GM13976 (cell line): ENCODE data around the gene RPP21.

Experiments
- DNase-seq: peaks from one replicate; pipeline ENCODE4 v3.0.0; 2012; ENCODE audit warnings: low spot score
- in situ Hi-C: fragments of 300-500 bp; cut with MboI; formaldehyde crosslinking; loops from one replicate; pipeline ENCODE4 v1.12.0; 2022; ENCODE audit warnings: low sequenced_read_pairs, mixed read lengths, inconsistent platforms; ENCODE audit not compliant: unreplicated experiment
- TF ChIP-seq, protein P1 (sequence below): IDR thresholded peaks from 2 replicates; pipeline ENCODE4 v1.5.1; 2012; ENCODE audit warnings: borderline replicate concordance, mild to moderate bottlenecking; ENCODE audit not compliant: insufficient read depth; ENCODE audit errors: extremely low read depth, missing control alignments, control extremely low read depth

RPP21 gene

DNA sequence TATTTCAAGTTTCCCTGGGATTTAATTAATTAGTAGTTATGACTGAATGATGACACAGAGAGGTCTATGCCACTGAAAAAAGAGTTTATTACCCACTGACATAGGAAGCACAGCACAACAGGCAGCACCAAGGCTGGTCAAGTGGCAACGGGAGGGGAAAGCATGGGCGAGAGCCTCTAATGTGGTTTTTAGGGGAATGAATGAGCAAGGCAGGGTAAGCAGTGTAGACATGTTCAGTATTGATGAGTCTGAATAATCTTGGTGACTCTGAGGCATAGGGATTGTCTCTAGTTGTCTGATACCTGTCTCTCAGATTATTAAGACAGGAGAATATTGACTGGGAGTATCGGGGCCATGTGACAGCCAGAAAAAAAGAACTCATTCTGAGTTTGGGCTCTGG lies 46.3 kb downstream of the RPP21 start:
- DNase-seq: no peak
- in situ Hi-C loops: no loop called here
- TF ChIP-seq, protein P1, sequence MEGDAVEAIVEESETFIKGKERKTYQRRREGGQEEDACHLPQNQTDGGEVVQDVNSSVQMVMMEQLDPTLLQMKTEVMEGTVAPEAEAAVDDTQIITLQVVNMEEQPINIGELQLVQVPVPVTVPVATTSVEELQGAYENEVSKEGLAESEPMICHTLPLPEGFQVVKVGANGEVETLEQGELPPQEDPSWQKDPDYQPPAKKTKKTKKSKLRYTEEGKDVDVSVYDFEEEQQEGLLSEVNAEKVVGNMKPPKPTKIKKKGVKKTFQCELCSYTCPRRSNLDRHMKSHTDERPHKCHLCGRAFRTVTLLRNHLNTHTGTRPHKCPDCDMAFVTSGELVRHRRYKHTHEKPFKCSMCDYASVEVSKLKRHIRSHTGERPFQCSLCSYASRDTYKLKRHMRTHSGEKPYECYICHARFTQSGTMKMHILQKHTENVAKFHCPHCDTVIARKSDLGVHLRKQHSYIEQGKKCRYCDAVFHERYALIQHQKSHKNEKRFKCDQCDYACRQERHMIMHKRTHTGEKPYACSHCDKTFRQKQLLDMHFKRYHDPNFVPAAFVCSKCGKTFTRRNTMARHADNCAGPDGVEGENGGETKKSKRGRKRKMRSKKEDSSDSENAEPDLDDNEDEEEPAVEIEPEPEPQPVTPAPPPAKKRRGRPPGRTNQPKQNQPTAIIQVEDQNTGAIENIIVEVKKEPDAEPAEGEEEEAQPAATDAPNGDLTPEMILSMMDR: no peak

DNA sequence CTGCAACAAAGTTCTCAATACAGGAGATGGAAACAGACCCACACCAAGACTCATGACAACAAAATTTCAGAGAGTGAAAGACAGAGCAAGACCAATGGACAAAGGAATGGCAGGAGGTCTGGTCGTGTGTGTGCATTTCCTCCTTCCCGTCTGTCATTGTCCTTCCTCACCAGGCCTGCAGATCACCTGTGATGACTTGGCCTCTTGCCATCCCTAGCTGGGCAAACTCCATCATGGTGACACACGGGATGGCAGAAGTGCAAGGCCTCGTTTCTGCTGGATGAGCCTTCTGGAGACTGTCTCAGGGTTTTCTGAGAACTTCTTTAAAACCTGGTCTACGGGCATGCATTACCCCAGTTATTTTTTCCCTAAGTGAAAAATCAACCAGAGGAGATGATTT lies 49.2 kb downstream of the RPP21 start:
- in situ Hi-C loops: no loop called here
- no peak for DNase-seq
- TF ChIP-seq, protein P1: no peak
